ENCODE results near the gene CCR6. TPM values are rescaled to one million over a fixed set of nuclear protein-coding genes. Genes with fewer than 3 reads are reported as not detected.

The CCR6 gene
- total RNA-seq, 2 experiments from 2014 or later: 0.23 TPM; not detected in 1

DNA sequence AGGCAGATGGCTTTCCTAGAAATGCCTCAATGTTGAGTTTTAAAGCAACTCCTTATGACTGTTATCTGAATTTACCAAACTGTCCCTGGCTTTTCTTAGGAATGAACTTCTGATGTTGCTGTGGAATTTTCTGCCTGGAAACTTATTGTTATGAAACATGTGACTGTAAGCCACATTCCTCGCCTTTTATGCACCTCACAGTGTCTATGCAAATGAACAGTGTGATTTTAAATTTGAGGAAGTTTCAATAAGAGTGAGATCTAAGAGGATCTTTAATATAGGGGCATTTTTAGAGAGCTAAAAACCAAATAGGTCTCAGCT is 2.4 kb upstream of the CCR6 start:
- no peak for ATAC-seq
- intact Hi-C loops (cut with micrococcal nuclease): no loop called here
- Mint-ChIP-seq H3K4me3 (no peak overlapping the region), H3K9me3 (no peaks in the 10 kb centered on the region), H3K27ac (peak overlapping the region; percentile 21), H3K27me3 (no peaks in the 10 kb centered on the region), H3K4me1 (ENCODE audit: low read depth) (peaks cover 36% of the 10 kb centered on the region), H3K36me3 (ENCODE audit: low read depth) (no peaks in the 10 kb centered on the region)
- ChIA-PET POLR2A (interaction anchor here (0.5 kb wide), 1 partner anchor 60 kb away, joined by 3 read pairs; no protein-coding TSS in a partner anchor), CTCF (interaction anchor here (2.5 kb wide), 1 partner anchor 21 kb away, joined by 9 read pairs; no protein-coding TSS in a partner anchor)
- TF ChIP-seq, protein P1, sequence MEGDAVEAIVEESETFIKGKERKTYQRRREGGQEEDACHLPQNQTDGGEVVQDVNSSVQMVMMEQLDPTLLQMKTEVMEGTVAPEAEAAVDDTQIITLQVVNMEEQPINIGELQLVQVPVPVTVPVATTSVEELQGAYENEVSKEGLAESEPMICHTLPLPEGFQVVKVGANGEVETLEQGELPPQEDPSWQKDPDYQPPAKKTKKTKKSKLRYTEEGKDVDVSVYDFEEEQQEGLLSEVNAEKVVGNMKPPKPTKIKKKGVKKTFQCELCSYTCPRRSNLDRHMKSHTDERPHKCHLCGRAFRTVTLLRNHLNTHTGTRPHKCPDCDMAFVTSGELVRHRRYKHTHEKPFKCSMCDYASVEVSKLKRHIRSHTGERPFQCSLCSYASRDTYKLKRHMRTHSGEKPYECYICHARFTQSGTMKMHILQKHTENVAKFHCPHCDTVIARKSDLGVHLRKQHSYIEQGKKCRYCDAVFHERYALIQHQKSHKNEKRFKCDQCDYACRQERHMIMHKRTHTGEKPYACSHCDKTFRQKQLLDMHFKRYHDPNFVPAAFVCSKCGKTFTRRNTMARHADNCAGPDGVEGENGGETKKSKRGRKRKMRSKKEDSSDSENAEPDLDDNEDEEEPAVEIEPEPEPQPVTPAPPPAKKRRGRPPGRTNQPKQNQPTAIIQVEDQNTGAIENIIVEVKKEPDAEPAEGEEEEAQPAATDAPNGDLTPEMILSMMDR (IDR thresholded peaks at IDR 0.05): no peak
- DNase-seq: no peak

DNA sequence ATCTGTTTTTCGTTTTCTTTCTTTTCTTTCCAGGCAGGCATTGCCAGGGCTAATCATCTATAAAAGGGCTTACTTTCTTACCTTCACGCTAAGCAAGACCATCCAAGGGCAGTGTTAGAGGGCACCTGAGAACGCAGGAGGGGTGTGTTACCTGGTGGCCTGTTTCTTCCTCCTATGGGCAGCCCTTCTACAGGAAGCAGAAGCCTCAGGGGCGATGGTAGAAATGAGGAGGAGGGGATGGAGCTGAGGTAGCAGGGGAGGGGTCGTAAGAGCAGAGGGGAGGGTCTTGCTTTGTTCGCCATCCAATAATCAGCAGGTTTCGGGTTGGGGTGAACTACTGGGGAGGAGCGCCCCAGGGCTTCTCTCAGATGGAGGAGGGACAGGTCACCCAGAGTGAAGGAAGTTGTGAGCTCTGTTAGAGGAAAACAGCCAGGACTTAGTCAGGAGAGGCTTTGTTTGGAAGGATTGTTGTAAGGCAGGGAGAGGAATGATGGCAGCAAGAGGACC is 1.5 kb upstream of the CCR6 start:
- peak overlapping the region; percentile 77 for H3K27ac Mint-ChIP-seq
- ChIA-PET POLR2A (no interaction called here), CTCF (interaction anchor here (1.2 to 2.5 kb wide), 2 partner anchors 13 to 20 kb away, joined by 3 to 9 read pairs; no protein-coding TSS in a partner anchor)

DNA sequence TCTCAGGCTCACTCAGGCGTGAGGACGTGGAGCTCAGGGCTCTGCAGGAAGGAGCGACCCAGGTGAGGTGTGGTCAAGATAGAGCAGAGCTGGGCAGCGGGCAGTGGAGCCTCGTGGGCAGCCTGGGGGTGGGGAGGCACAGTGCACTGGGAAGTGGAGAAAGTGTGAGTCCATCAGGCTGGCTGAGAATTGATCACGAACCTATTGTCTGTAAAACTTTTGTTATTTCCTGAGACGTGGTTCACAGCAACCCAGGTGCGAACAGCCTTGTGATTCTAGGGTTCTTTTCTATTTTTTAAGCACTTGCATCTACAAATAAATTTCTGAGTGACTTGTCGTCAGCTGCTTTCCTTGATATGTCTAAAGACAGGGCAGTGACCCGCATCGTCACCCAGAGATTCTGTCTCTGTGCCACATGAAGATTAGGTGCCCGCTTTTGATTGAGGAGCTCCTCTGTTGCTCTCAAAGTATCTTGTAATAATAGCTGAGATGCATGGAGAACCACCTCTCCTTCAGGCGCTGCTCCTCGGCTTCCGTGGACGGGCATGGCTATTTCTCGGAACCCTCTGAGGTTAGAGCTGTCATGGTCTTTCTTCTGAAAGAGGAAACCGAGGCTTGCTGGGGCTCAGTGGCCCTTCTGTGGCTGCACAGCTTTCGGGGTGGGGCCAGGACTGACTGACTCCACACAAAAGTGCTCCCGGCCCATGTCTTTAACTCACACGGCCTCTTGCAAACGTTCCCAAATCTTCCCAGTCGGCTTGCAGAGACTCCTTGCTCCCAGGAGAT is 662 bp upstream of the CCR6 start:
- Mint-ChIP-seq H3K36me3 (ENCODE audit: low read depth) (no peaks in the 10 kb centered on the region), H3K27ac (peak overlapping the region; percentile 77), H3K27me3 (no peaks in the 10 kb centered on the region), H3K9me3 (no peaks in the 10 kb centered on the region), H3K4me3 (peak overlapping the region; percentile 28), H3K4me1 (ENCODE audit: low read depth) (peaks cover 36% of the 10 kb centered on the region)
- intact Hi-C loops (cut with micrococcal nuclease): no loop called here
- CTCF ChIA-PET: interaction anchor here (1.1 to 2.5 kb wide), 5 partner anchors 12 to 348 kb away, joined by 3 to 9 read pairs (median 3); no protein-coding TSS in a partner anchor
- peak; percentile 30 for DNase-seq
- POLR2A ChIA-PET: interaction anchor here (0.9 kb wide), 2 partner anchors 28 to 69 kb away, joined by 3 read pairs; no protein-coding TSS in a partner anchor
- TF ChIP-seq, protein P1 (IDR thresholded peaks at IDR 0.05): no peak
- peak; percentile 46 for ATAC-seq

More for the DNA sequence above, 1.5 kb upstream of the CCR6 start:
- TF ChIP-seq, protein P1 (IDR thresholded peaks at IDR 0.05): no peak
- ATAC-seq (no peak), DNase-seq (no peak)
- no peaks in the 10 kb centered on the region for H3K27me3 Mint-ChIP-seq
- H3K4me1 Mint-ChIP-seq (ENCODE audit: low read depth): peaks cover 36% of the 10 kb centered on the region
- no peaks in the 10 kb centered on the region for H3K9me3 Mint-ChIP-seq
- no peaks in the 10 kb centered on the region for H3K36me3 Mint-ChIP-seq (ENCODE audit: low read depth)
- intact Hi-C loops (cut with micrococcal nuclease): no loop called here
- H3K4me3 Mint-ChIP-seq: peak overlapping the region; percentile 28

DNA sequence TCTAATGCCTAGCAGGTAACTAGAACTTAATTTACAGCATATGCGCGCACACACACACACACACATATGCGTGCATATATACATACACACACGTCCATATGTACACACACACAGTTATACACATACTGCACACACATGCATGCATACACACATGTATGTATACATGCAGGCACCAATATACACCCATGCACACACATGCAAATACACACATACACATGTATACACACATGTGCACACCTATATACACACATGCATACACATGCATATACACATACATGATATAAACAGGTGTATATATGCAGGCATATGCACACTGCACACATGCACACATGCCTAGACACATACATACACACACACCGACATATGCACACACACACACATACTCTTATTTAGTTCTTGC is 1.9 kb downstream of the CCR6 start:
- no peak overlapping the region for H3K4me3 Mint-ChIP-seq
- POLR2A ChIA-PET: no interaction called here
- intact Hi-C loops (cut with micrococcal nuclease): no loop called here

More for the DNA sequence above, 1.9 kb downstream of the CCR6 start:
- Mint-ChIP-seq H3K36me3 (ENCODE audit: low read depth) (no peaks in the 10 kb centered on the region), H3K27ac (no peak overlapping the region), H3K9me3 (no peaks in the 10 kb centered on the region), H3K27me3 (no peaks in the 10 kb centered on the region), H3K4me1 (ENCODE audit: low read depth) (peaks cover 29% of the 10 kb centered on the region)
- no peak for DNase-seq
- CTCF ChIA-PET: interaction anchor here (0.7 to 2.0 kb wide), 2 partner anchors 162 to 350 kb away, joined by 3 to 7 read pairs; no protein-coding TSS in a partner anchor
- no peak for ATAC-seq
- TF ChIP-seq, protein P1 (IDR thresholded peaks at IDR 0.05): no peak
